KMS-11 (cell line): Measurements from ENCODE around the gene ST6GALNAC1.
"Not testable (repeated sequence)": the region's sequence is repeated elsewhere in the genome, so short reads cannot be mapped to it uniquely, and the experiment has no call there.

Experiments
- H2AFZ ChIP-seq: fragments of 200-600 bp; sonication (generic); 2 replicates; pipeline ENCODE4 v1.6.1; 2016; ENCODE audit warnings: antibody characterized with exemption, mixed run types, low read depth
- H3K27ac ChIP-seq: fragments of 200-600 bp; sonication (generic); 2 replicates; pipeline ENCODE4 v1.6.1; 2016; ENCODE audit warnings: mild to moderate bottlenecking, mixed run types
- H3K27me3 ChIP-seq: fragments of 200-600 bp; sonication (generic); 2 replicates; pipeline ENCODE4 v1.6.1; 2017; ENCODE audit warnings: mild to moderate bottlenecking, low read depth, mixed run types, moderate library complexity; ENCODE audit not compliant: insufficient read depth
- H3K36me3 ChIP-seq: fragments of 200-600 bp; sonication (generic); 2 replicates; pipeline ENCODE4 v1.6.1; 2017; ENCODE audit warnings: mild to moderate bottlenecking, mixed run types; ENCODE audit not compliant: insufficient read depth
- H3K4me1 ChIP-seq: fragments of 200-600 bp; sonication (generic); 2 replicates; pipeline ENCODE4 v1.6.1; 2016; ENCODE audit warnings: mild to moderate bottlenecking, low read depth, mixed run types; ENCODE audit not compliant: poor library complexity, severe bottlenecking
- H3K4me2 ChIP-seq: fragments of 200-600 bp; sonication (generic); 2 replicates; pipeline ENCODE4 v1.7.0; 2016; ENCODE audit warnings: mild to moderate bottlenecking, mixed run types
- H3K4me3 ChIP-seq: fragments of 200-600 bp; sonication (generic); IDR thresholded peaks from 2 replicates; pipeline ENCODE4 v1.6.1; 2017; ENCODE audit warnings: low read depth, low read length, mixed read lengths; ENCODE audit not compliant: insufficient read depth
- H3K79me2 ChIP-seq: fragments of 200-600 bp; sonication (generic); 2 replicates; pipeline ENCODE4 v1.6.1; 2016; ENCODE audit warnings: low read depth, mixed run types; ENCODE audit not compliant: insufficient read depth
- H3K9ac ChIP-seq: fragments of 200-600 bp; sonication (generic); 2 replicates; pipeline ENCODE4 v1.6.1; 2016; ENCODE audit warnings: mild to moderate bottlenecking, mixed run types
- H4K20me1 ChIP-seq: fragments of 200-600 bp; sonication (generic); 2 replicates; pipeline ENCODE4 v1.6.1; 2016; ENCODE audit warnings: mild to moderate bottlenecking, mixed run types; ENCODE audit not compliant: insufficient read depth
- TF ChIP-seq, protein P1 (sequence below): fragments of 200-600 bp; sonication (generic); conservative IDR thresholded peaks from 2 replicates; pipeline ENCODE4 v1.6.1; 2017; ENCODE audit warnings: low read depth, mild to moderate bottlenecking, antibody characterized with exemption, low read length, moderate library complexity, mixed read lengths

The ST6GALNAC1 gene

DNA sequence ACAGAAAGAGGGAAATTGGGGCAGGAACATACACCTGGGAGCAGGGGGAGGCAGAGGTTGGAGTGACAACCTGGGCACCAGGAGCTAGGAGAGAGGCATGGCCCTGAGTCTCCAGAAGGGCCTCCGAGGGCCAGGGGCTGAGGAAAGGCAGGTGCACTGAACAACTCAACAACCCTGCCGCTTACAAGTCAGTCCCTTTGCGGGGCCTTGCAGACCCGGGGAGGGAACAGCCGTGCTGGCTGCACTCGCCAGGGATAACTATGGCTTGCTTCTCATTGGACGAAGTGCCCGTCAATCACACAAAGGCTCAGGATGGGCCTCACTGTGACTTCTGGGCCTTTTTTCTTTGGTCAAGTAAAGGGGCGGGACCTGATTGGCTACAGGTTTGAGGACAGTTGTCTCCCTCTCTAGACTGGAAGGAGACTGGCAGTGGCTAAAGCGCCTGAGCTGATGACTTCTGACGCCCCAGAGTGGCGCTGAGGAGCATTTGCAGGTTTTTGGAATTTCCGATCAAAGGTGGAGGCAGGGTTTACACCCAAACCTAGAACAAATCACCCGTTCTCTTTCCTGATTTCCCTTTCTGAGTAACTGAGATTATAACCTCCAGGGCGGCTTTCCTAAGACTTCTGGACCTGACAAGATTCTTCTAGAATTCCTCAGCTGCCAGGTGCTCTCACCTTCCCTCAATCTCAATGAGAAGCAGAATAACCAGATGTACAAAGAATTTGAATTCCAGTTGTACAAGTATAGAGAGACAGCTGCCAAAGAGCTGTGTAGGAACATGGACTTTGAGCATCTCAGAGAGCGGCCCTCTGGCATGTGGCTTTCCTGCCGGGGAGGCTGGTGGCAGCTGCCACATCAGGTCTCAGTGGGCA is 30.3 kb downstream of the ST6GALNAC1 start:
- Histone ChIP-seq H3K36me3 (no peaks in the 10 kb centered on the region), H3K79me2 (no peaks in the 10 kb centered on the region), H3K27me3 (peaks cover 3% of the 10 kb centered on the region; the same call in 1 of the 2 replicates), H3K4me2 (no peak overlapping the region), H3K4me1 (no peaks in the 10 kb centered on the region), H3K4me3 (no peak overlapping the region), H3K9ac (no peak overlapping the region), H3K27ac (no peak overlapping the region), H2AFZ (no peak overlapping the region), H4K20me1 (no peaks in the 10 kb centered on the region)
- TF ChIP-seq, protein P1, sequence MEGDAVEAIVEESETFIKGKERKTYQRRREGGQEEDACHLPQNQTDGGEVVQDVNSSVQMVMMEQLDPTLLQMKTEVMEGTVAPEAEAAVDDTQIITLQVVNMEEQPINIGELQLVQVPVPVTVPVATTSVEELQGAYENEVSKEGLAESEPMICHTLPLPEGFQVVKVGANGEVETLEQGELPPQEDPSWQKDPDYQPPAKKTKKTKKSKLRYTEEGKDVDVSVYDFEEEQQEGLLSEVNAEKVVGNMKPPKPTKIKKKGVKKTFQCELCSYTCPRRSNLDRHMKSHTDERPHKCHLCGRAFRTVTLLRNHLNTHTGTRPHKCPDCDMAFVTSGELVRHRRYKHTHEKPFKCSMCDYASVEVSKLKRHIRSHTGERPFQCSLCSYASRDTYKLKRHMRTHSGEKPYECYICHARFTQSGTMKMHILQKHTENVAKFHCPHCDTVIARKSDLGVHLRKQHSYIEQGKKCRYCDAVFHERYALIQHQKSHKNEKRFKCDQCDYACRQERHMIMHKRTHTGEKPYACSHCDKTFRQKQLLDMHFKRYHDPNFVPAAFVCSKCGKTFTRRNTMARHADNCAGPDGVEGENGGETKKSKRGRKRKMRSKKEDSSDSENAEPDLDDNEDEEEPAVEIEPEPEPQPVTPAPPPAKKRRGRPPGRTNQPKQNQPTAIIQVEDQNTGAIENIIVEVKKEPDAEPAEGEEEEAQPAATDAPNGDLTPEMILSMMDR = no peak

DNA sequence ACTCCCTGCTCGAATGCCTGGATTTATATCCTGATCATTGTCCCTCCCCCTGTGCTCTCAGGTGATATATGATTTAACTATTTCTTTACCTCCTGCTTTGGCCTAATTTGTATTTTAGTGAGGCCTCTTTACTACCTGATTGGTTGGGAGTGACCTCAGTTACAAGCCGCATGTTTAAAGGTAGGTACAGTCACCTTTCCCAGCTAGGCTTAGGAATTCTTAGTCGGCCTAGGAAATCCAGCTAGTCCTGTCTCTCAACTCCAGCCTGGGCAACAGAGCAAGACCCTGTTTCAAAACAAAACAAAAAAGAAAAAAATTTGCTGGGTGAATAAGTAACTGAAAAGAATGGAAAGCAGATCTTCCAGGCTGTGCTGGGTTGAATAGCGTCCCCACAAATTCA is 31.1 kb downstream of the ST6GALNAC1 start:
- Histone ChIP-seq H3K36me3 (no peaks in the 10 kb centered on the region), H4K20me1 (no peaks in the 10 kb centered on the region), H2AFZ (no peak overlapping the region), H3K4me3 (no peak overlapping the region), H3K27ac (no peak overlapping the region), H3K4me1 (no peaks in the 10 kb centered on the region), H3K79me2 (no peaks in the 10 kb centered on the region), H3K9ac (no peak overlapping the region), H3K27me3 (peaks cover 3% of the 10 kb centered on the region; the same call in 1 of the 2 replicates), H3K4me2 (no peak overlapping the region)
- TF ChIP-seq, protein P1 = no peak

GRCh38 chr17:76611758-76612157 is 31.8 kb downstream of the ST6GALNAC1 start:
- Histone ChIP-seq H2AFZ (no peak overlapping the region), H3K9ac (no peak overlapping the region), H4K20me1 (no peaks in the 10 kb centered on the region), H3K27me3 (peaks cover 3% of the 10 kb centered on the region; the same call in 1 of the 2 replicates), H3K27ac (no peak overlapping the region), H3K4me2 (no peak overlapping the region), H3K36me3 (no peaks in the 10 kb centered on the region), H3K4me1 (no peaks in the 10 kb centered on the region), H3K79me2 (no peaks in the 10 kb centered on the region), H3K4me3 (no peak overlapping the region)
- TF ChIP-seq, protein P1 = no peak

GRCh38 chr17:76611080-76611749 is 32.3 kb downstream of the ST6GALNAC1 start:
- not testable (repeated sequence) for H3K4me3 ChIP-seq

DNA sequence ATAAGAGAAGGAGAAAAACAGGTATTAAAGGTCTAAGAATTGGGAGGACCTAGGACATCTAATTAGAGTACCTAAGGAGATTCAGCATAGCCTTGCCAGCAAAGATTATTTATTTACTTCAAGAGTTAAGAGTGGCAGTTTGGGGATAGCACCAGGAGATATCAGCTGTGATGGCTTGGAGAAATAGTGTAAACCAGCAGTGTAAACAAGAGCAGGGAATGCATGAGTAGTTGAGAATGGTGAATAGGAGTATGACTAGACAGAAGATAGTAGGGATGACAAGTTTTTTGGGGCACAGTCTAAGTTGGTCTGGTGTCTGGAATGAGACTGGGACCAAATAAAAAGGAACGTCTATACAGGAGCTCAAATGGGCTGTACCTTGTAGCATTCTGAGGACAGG is 36.9 kb downstream of the ST6GALNAC1 start:
- not testable (repeated sequence) for H3K4me3 ChIP-seq, H3K9ac ChIP-seq, H3K4me2 ChIP-seq, H3K4me1 ChIP-seq, H3K36me3 ChIP-seq, H4K20me1 ChIP-seq, H2AFZ ChIP-seq, H3K27me3 ChIP-seq, H3K27ac ChIP-seq, H3K79me2 ChIP-seq

More at GRCh38 chr17:76611080-76611749, 32.3 kb downstream of the ST6GALNAC1 start:
- not testable (repeated sequence) for H3K4me2 ChIP-seq, H3K36me3 ChIP-seq, H3K9ac ChIP-seq, H4K20me1 ChIP-seq, H3K79me2 ChIP-seq, H3K27me3 ChIP-seq, H3K27ac ChIP-seq, H3K4me1 ChIP-seq, H2AFZ ChIP-seq
